CD4-positive, alpha-beta T cell treated with Interleukin-15 for 4 hours (primary cell): ENCODE data around the gene MLLT3.

ENCODE experiments used
- DNase-seq: peaks from one replicate; pipeline ENCODE4 v3.0.0-alpha.2; 2020; ENCODE audit warnings: low spot score

Gene MLLT3

GRCh38 chr9:20333991-20334390 lies 288.3 kb downstream of the MLLT3 start:
- no peak for DNase-seq

DNA sequence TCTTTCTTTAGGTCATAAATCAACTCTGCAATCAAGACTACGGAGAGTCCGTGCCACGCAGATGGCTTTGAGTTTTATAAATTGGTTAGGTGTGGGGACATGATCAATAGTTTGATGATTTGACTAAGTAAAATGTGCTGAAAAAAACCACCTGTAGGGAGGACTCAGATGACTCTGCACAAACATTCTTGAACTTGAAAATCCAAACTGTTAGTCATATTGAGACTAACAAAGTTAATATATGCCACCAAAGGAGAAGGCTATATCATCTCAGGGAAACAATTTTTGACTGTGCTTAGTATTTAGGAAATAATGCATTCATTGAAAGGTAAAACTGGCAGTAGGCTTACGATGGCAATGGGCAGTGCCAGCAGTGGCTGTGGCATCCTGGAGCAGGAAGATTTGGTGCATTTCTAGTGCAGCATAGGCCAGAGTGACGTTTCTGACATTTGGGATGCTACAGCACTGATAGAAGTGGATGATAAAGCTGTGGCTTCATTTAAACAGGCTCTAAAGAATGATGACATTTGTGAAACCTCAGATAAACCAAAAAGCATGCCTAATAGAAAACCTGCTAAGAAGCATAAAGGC lies 291.1 kb downstream of the MLLT3 start:
- no peak for DNase-seq

DNA sequence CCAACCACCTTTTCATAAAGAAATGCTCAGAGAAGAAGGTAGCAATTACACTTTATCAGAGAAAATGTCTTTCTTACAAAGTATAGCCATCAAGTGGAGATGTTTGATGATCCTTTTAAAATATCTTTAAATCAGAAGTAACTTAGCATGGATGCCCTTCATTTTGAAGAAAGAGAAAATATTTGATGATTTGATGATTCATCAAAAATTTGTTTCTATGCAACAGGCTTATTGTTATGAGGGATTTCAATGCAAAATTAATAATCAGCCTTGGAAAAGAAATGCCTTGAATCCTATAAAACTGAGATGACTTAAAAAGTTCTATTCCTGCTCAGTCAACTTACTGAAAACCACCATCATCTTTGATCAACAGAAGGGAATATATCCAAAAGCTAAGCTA lies 291.6 kb downstream of the MLLT3 start:
- no peak for DNase-seq

DNA sequence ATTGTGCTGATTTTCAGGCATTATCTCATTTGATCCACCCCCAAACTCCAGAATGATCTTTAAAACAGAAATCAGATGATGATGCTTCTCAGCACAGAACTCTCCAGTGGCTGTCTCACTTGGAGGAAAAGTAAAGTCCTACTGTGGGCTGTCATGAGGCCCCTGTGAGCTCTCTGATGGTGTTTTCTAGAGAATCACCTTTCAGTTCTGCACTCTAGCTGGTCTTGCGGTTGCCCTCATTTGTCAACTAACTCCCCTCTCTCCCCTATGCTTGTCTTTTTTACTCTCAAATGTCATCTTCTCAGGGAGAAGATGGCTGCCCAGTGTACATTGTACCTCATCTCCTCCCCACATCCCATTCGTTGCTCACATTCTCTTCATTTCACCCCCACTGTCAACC lies 295.8 kb downstream of the MLLT3 start:
- DNase-seq = no peak

GRCh38 chr9:20325008-20325407 lies 297.3 kb downstream of the MLLT3 start:
- DNase-seq = no peak

- DNase-seq = no peak
These were observed 300.1 kb downstream of the MLLT3 start for GRCh38 chr9:20322212-20322611.

DNA sequence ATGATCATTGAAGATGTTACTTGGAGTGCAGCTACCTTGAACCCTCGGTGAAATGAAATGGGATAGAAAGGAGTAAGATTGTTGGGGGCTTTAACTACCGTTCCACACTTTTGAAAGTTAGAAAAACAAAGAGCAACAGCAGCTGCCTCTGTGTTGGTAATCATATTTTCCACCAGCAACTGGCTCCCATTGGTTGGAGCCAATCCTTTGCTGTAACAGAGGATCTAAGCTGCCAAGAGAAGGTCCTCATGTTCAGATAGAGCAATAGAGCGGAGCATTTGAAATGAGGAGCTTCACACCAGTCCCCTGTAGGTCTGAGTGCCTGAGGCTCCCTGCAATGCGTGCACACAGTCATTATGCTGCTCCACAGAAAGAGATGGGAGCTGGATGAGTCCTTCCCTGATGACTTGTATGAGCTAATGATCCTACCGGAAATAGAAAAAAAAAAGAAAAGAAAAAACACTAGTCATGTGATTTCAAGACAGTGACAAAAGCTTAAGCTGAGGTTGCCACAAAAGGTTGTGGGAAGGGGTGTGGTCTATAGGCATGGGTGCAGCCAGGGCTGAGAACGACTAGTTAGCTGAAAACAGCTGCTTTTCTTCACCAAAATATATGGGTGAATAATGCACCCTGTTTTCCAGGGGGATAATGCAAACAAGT lies 300.7 kb downstream of the MLLT3 start:
- DNase-seq = peak; percentile 59

GRCh38 chr9:20320921-20321320 lies 301.4 kb downstream of the MLLT3 start:
- no peak for DNase-seq

- DNase-seq = peak; percentile 50
These were observed 302.5 kb downstream of the MLLT3 start for GRCh38 chr9:20319641-20320337.

DNA sequence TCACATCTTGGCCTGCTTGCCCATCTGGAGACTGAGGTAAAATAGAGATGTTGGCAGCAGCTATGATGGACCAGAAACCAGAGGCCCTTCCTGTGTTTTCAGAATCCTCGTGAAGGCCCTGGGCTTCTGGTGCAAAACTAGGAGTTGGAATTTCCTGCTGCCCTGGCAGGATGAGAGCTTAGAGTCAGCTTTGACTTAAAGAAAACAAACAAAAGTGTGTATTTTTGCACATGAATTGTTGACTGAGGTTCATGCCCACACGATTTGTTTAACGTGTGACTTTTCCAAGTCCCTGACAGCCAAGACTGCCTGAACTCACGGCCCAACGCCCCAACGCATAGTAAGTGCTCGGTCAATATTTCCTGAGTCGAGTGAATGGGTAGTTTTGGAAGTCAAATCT lies 303.1 kb downstream of the MLLT3 start:
- DNase-seq = no peak

DNA sequence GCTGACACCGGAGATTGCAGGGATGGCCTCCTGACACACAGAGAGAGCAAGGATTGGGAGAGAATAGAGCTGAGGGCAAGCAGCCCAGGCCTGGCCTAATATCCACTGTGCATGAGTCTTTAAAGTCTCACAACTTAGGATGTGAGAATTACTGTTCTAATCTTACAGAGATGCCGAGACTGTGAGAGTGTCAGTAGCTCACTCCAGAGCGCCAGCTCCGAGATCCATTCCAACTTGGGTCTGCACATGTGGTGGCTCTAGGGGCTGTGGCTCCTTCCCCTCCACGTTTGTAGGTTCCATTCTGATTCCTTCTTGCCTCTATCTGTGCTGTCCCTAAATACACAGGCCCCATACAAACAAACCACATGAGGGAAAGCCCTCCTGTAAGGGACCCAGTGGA lies 304.6 kb downstream of the MLLT3 start:
- DNase-seq = no peak

- no peak for DNase-seq
These were observed 305.9 kb downstream of the MLLT3 start for GRCh38 chr9:20316372-20316771.

DNA sequence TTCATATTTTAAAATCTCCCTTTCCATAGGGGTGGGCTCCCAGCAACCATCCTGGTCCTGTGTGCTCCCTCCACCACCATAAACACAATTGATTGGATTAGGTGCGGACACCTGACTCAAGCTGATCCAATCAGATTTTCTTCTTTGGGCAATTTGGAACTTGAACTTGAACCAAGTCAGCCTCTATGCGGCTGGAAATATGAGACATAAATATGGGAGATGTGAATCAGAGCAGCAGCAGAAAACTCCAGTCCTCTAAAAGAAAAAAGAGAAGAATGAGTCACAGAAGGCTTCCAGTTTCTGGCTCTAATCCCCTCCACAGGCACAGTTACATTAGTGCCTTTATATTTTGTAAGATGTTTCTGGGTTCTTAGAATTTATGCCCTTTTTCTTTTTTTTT lies 306.6 kb downstream of the MLLT3 start:
- DNase-seq = peak; percentile 37

GRCh38 chr9:20314981-20315380 lies 307.3 kb downstream of the MLLT3 start:
- peak; percentile 25 for DNase-seq

GRCh38 chr9:20313415-20313814 lies 308.9 kb downstream of the MLLT3 start:
- DNase-seq = no peak

GRCh38 chr9:20312732-20313131 lies 309.6 kb downstream of the MLLT3 start:
- no peak for DNase-seq

DNA sequence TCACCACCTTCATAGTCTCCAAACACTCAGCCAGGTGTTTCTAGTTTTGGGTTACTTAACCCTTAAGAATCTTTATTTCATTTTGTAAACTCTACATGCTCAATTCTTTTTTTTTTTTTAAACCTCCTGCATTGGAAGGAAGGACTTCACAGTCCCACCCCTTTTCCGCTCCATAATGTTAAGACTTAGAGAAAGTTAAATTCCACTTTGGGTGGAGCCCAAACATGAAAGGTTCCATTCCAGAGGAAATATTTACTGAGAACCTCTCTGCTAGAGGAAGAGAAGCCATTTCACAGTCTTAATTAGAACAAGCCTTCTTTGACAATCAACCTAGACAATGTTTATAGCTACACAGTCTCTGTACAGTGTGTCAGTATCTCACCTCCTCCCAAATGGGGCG lies 312.3 kb downstream of the MLLT3 start:
- no peak for DNase-seq

DNA sequence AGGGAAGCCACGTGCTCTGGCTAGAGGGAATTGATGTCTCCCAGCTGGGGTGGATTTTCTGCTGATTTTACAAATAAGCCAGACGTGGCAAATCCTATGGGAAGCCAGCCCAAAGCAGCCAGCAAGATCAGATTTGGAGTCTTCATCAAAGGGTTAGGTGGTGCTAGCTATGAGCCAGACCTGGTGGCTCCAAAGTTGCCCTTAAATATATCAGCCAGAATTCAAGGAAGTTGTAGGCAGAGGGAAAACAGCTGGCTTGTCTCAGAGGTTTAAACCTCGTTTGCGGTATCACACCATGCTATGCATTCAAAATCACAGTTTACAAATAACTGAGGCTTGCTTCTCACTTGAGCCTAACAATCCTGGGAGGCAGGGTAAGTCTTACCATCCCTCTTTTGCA lies 313.2 kb downstream of the MLLT3 start:
- DNase-seq = no peak

DNA sequence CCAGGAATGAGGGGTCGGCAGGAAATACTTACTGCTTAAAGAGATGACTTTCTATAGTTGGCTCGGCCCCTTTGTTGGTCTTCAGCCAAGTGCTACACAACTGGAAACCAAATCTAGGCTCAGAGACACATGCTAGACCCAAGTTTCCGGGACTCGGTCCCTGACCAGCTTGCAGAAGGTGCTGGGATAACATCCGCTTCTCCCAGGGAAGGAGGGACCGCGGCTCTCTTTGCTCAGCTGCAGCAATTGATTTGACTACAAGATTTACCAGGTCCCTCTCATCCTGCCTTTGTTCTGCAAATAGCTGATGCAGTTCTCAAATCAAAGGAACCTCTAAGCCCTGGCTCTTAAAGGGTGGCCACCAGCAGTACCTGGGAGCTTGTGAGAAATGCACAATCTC lies 314.7 kb downstream of the MLLT3 start:
- DNase-seq = no peak

DNA sequence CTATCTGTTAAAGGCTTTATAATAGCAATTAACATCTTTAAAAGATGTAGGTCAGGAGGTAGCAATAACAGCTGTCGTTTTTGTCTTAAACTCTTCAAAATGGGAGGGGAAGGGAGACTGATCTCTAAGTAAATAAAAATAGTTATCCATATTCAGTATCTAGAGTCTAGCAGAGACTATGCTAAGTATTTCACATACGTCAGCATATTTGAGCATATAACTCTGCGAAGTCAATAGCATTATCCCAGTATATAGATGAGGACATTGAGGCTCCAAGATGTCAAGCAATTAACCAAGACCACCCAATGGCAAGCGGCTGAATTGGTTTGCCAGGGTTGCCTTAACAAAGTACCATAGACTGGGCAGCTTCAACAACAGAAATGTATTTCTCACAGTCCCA lies 316.8 kb downstream of the MLLT3 start:
- no peak for DNase-seq

DNA sequence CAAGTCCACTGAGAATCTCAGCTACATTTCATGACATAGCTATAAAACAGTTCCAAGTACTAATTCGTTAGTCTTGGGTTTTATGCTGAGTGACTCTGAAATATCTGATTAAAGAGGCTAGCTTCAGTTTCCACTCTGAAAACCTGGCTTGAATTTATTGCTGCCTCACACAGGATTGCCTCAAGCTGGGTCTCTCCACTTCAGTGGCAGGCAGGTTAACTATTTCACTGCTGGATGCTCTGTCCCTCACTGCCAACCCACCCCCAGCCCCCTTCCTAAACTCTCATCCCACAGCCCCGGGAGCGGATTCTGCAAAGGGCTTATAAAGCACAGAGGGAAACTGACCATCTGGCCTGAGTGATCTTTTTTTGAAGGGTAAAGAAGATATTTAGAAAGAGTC lies 318.3 kb downstream of the MLLT3 start:
- no peak for DNase-seq

- no peak for DNase-seq
These were observed 319.2 kb downstream of the MLLT3 start for GRCh38 chr9:20303066-20303465.

- no peak for DNase-seq
These were observed 320.1 kb downstream of the MLLT3 start for GRCh38 chr9:20302197-20302596.
